Tibial nerve (tissue), 3 donors: ENCODE data around the gene OCRL.

Experiments
- POLR2A ChIP-seq, 2 donors: fragments of 450-650 bp; IDR thresholded peaks; one replicate each; pipeline ENCODE4 v1.6.1; 2017; ENCODE audit warnings: antibody characterized with exemption in 2 of 2, mild to moderate bottlenecking in 2 of 2, moderate library complexity in 2 of 2
- TF ChIP-seq, protein P1 (sequence below), 5 experiments: fragments of 200-600 bp in 3 of 5; fragments of 450-650 bp in 2 of 5; sonication (generic) in 3 of 5; IDR thresholded peaks; one replicate each; pipeline ENCODE4 v1.5.1; 2016 to 2019; ENCODE audit warnings: antibody characterized with exemption in 5 of 5, mild to moderate bottlenecking in 3 of 5, moderate library complexity in 2 of 5

DNA sequence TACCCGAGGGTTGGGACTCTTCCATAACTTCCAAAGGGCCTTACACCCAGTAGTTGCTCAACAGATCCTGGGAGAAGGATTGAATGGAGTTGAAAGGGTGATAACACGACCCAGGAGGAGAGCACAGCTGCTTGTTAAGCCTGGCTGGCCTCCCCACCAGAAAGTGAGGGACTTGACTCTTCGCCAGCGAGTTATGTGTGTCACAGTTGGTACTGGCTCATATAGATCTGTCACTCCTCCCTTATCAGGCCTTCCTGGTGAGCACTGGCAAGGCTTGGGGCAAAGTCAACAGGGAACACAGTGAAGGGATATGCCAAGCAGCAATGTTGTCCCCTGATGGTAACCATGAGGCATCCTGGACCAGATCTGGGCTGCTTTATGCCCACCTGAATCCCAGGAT, 78.9 kb downstream of the OCRL start:
- TF ChIP-seq, protein P1, sequence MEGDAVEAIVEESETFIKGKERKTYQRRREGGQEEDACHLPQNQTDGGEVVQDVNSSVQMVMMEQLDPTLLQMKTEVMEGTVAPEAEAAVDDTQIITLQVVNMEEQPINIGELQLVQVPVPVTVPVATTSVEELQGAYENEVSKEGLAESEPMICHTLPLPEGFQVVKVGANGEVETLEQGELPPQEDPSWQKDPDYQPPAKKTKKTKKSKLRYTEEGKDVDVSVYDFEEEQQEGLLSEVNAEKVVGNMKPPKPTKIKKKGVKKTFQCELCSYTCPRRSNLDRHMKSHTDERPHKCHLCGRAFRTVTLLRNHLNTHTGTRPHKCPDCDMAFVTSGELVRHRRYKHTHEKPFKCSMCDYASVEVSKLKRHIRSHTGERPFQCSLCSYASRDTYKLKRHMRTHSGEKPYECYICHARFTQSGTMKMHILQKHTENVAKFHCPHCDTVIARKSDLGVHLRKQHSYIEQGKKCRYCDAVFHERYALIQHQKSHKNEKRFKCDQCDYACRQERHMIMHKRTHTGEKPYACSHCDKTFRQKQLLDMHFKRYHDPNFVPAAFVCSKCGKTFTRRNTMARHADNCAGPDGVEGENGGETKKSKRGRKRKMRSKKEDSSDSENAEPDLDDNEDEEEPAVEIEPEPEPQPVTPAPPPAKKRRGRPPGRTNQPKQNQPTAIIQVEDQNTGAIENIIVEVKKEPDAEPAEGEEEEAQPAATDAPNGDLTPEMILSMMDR (IDR thresholded peaks at IDR 0.05) = no peak
- TF ChIP-seq POLR2A (IDR thresholded peaks at IDR 0.05) = no peak
